ENCODE data around the gene GJD3. TPM values are rescaled to one million over a fixed set of nuclear protein-coding genes. Genes with fewer than 3 reads are reported as not detected.

The GJD3 gene
- total and polyA plus RNA-seq, 2 of the 4 experiments (the other 2 are of a cell fraction), result 0.10 TPM; not detected in 1

GRCh38 chr17:40348562-40349476 lies 15.7 kb downstream of the GJD3 start:
- H3K9me3 ChIP-seq (ENCODE audit: control insufficient read depth, insufficient read depth, low read length), result no peaks in the 10 kb centered on the region
- TF ChIP-seq POLR2A (IDR thresholded peaks at IDR 0.05; ENCODE audit: low read depth, low read length) (no peak), MAFK (IDR thresholded peaks at IDR 0.05; ENCODE audit: low read depth, low read length) (no peak), NFE2L2 (IDR thresholded peaks at IDR 0.05; ENCODE audit: low read depth, low read length) (no peak), MAZ (IDR thresholded peaks at IDR 0.05; ENCODE audit: borderline replicate concordance, low read depth, low read length) (no peak), FOS (IDR thresholded peaks at IDR 0.05; ENCODE audit: low read depth, low read length) (no peak), BHLHE40 (IDR thresholded peaks at IDR 0.05; ENCODE audit: low read depth, low read length) (no peak), SMC3 (IDR thresholded peaks at IDR 0.05; ENCODE audit: low read depth, low read length) (no peak), MXI1 (IDR thresholded peaks at IDR 0.05; ENCODE audit: borderline replicate concordance, low read depth, low read length) (no peak), RFX5 (IDR thresholded peaks at IDR 0.05; ENCODE audit: low read depth, low read length) (no peak), CHD1 (IDR thresholded peaks at IDR 0.05; ENCODE audit: low read depth, low read length) (no peak)
- H3K18ac ChIP-seq (ENCODE audit: low read depth, low read length), result no peak overlapping the region
- 0 out of 2 replicates have a peak overlapping the region, but pooled peaks have one; percentile 36 for H3K23ac ChIP-seq (ENCODE audit: low read depth, low read length)
- no peak overlapping the region for H3K56ac ChIP-seq (ENCODE audit: extremely low read depth, insufficient read depth, low read length)
- H2BK15ac ChIP-seq (ENCODE audit: low read depth, low read length), result no peak overlapping the region
- in situ Hi-C loops (cut with MboI; ENCODE audit: low sequenced_read_pairs) (no loop called here), intact Hi-C loops (cut with micrococcal nuclease) (no loop called here), dilution Hi-C loops (cut with HindIII; ENCODE audit: low sequenced_read_pairs, unreplicated experiment) (no loop called here)
- no peak overlapping the region; the same call in 1 of the 2 replicates for H3K4ac ChIP-seq (ENCODE audit: low read depth, low read length)
- H3K14ac ChIP-seq (replicated peaks; ENCODE audit: low read depth, low read length), result no peak overlapping the region
- H2BK5ac ChIP-seq (ENCODE audit: low read depth, low read length, poor library complexity, severe bottlenecking), result no peak overlapping the region
- peak overlapping the region; percentile 15 for H2AK9ac ChIP-seq (replicated peaks; ENCODE audit: low read depth, low read length, poor library complexity)
- H4K8ac ChIP-seq (ENCODE audit: low read depth in 2 of 2, low read length in 2 of 2), result no peak overlapping the region
- H3K79me1 ChIP-seq (ENCODE audit: low read depth in 1 of 2, low read length in 2 of 2), result peaks cover 47 to 91% of the 10 kb centered on the region in 2 experiments
- H3K4me1 ChIP-seq (ENCODE audit: control insufficient read depth, insufficient read depth, low read length), result peaks cover 54% of the 10 kb centered on the region
- peaks cover 23% of the 10 kb centered on the region for H3K9me1 ChIP-seq (ENCODE audit: insufficient read depth, low read length)
- H3K36me3 ChIP-seq (ENCODE audit: control insufficient read depth, insufficient read depth, low read length), result peaks cover 46% of the 10 kb centered on the region
- POLR2A ChIA-PET (ENCODE audit: unreplicated experiment), result no interaction called here
- H2BK20ac ChIP-seq (ENCODE audit: low read depth, low read length), result no peak overlapping the region
- WGBS, 2 experiments (ENCODE audit: extremely low coverage in 2 of 2, insufficient read length in 1 of 2), result 63% methylated on average over 13 of the region's 17 CpGs; no CpG with 5 or more reads in 1 of the 2 experiments
- no peak overlapping the region for H3K27ac ChIP-seq (ENCODE audit: insufficient read depth, low read length)
- H3K9ac ChIP-seq (ENCODE audit: low read depth, low read length), result no peak overlapping the region
- no peak overlapping the region for H2BK120ac ChIP-seq (ENCODE audit: low read depth, low read length)
- no peaks in the 10 kb centered on the region for H3K27me3 ChIP-seq (ENCODE audit: control insufficient read depth, insufficient read depth, low read length)
- H3K4me3 ChIP-seq (ENCODE audit: insufficient read depth, low read depth, low read length), result no peak overlapping the region
- no peak overlapping the region for H4K5ac ChIP-seq (ENCODE audit: low read depth, low read length)
- no peak overlapping the region; the same call in 1 of the 2 replicates for H2AK5ac ChIP-seq (ENCODE audit: low read depth, low read length)
- H4K91ac ChIP-seq (ENCODE audit: insufficient read depth, low read depth, low read length), result no peak overlapping the region
- DNase-seq (no peak), ATAC-seq (ENCODE audit: low read depth) (no peak)
- no TSS peak for BruUV-seq (replicated peaks)
- H3K4me2 ChIP-seq (ENCODE audit: low read depth, low read length), result no peak overlapping the region
- CTCF ChIA-PET, result no interaction called here
- no peak overlapping the region for H2AFZ ChIP-seq (replicated peaks; ENCODE audit: low read length, poor library complexity)
- H4K20me1 ChIP-seq (ENCODE audit: insufficient read depth, low read length), result peaks cover 69% of the 10 kb centered on the region
